Esophagus squamous epithelium (tissue), 4 donors: Measurements from ENCODE around the gene HIPK1.

Experiments used
- CTCF ChIP-seq, 6 experiments: fragments of 450-650 bp in 4 of 6; fragments of 200-600 bp in 2 of 6; sonication (generic) in 2 of 6; IDR thresholded peaks; one replicate each; pipeline ENCODE4 v1.5.1; 2016 to 2019; ENCODE audit warnings: antibody characterized with exemption in 6 of 6, mild to moderate bottlenecking in 4 of 6, moderate library complexity in 4 of 6
- POLR2A ChIP-seq, 4 donors: fragments of 450-650 bp; IDR thresholded peaks; one replicate each; pipeline ENCODE4 v1.6.1; 2017; ENCODE audit warnings: antibody characterized with exemption in 4 of 4, mild to moderate bottlenecking in 4 of 4, moderate library complexity in 3 of 4

- no peak for TF ChIP-seq CTCF (IDR thresholded peaks at IDR 0.05)
- no peak for TF ChIP-seq POLR2A (IDR thresholded peaks at IDR 0.05)
Observed at GRCh38 chr1:113941245-113941559, 12.1 kb downstream of the HIPK1 start.
